K562 (cell line): ENCODE results near the gene CHD5. TPM values are rescaled to one million over a fixed set of nuclear protein-coding genes. Genes with fewer than 3 reads are reported as not detected.

Source experiments
- CBX3 ChIP-seq, 2 experiments: IDR thresholded peaks; 1 replicate in 1 of 2; 2 replicates in 1 of 2; pipeline ENCODE4 v1.6.1; 2012; ENCODE audit warnings: inconsistent platforms in 2 of 2, low read length in 2 of 2, borderline replicate concordance in 1 of 2, control low read depth in 1 of 2
- DPF2 ChIP-seq: fragments of 450-650 bp; IDR thresholded peaks from 2 replicates; pipeline ENCODE4 v1.6.1; 2016
- ETV1 ChIP-seq: fragments of 450-650 bp; conservative IDR thresholded peaks from 2 replicates; pipeline ENCODE4 v1.6.1; 2016; ENCODE audit warnings: missing genetic modification characterization, control low read depth, low read depth, missing compliant biosample characterization
- SP1 ChIP-seq: sonication (generic); formaldehyde crosslinking; IDR thresholded peaks from 2 replicates; pipeline ENCODE4 v1.8.1; 2022; ENCODE audit warnings: mild to moderate bottlenecking, missing genetic modification reagents
- ZBTB40 ChIP-seq, 2 experiments: fragments of 450-650 bp in 1 of 2; sonication (generic) in 1 of 2; formaldehyde crosslinking in 1 of 2; IDR thresholded peaks; 2 replicates each; pipeline versions ENCODE4 v1.7.1 to v1.9.0; 2016 to 2022; ENCODE audit warnings: inconsistent platforms in 1 of 2, mild to moderate bottlenecking in 1 of 2, missing genetic modification reagents in 1 of 2
- polyA plus RNA-seq, 8 experiments: library from polyadenylated mRNA; depleted of rRNA in 4 of 8; stranded (reverse) in 5 of 8; unstranded in 3 of 8; fragments of >200 nt; fragmentation: Nextera tagmentation in 2 of 8; fragmentation: Illumina TruSeq in 1 of 8; extraction: Ambion mirVana in 2 of 8; extraction: Trizol in 1 of 8; gene quantifications; 2 replicates each; pipeline versions ENCODE4 v1.2.1 to v1.2.3, GENCODE V29; 2011 to 2014; ENCODE audit warnings: inconsistent platforms in 1 of 8, missing spikeins in 1 of 8
- total RNA-seq, 7 experiments: library from RNA; depleted of rRNA in 6 of 7; stranded (reverse); fragments of >200 nt in 6 of 7; fragmentation: Illumina TruSeq in 2 of 7; extraction: Trizol in 2 of 7; gene quantifications; 2 replicates each; pipeline versions ENCODE4 v1.2.1 to v1.2.3, GENCODE V29; 2011 to 2021; ENCODE audit warnings: low replicate concordance in 1 of 7
- TF ChIP-seq, protein P1 (sequence below): fragments of 250-450 bp; sonication (Bioruptor Pico); IDR thresholded peaks from 2 replicates; pipeline ENCODE4 v1.5.0; 2021; ENCODE audit warnings: mild to moderate bottlenecking, borderline replicate concordance

CHD5 gene
- total and polyA plus RNA-seq, 9 of the 15 experiments (the other 6 are each of a cell fraction or from before 2014, with no cell fraction given), result 0.03 to 0.52 (median 0.11) TPM; not detected in 2

DNA sequence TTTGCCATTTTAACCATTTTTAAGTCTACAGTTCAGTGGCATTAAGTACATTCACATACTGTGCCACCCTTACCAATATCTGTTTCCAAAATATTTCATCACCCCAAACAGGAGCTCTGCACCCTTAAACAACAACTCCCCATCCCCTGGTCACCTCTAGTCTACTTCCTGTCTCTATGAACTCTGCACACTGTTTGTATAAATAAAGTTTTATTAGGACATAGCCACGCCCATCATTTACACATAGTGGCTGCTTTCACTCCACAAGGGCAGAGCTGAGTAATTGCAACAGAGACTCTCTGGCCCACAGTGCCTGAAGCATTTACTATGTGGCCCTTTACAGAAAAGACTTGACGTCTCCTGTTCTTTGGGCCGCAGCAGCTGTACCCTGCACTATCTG is 104.4 kb downstream of the CHD5 start (continued):
- TF ChIP-seq ETV1 (tag) (peak; percentile 54; the same call in 1 of the 2 replicates), DPF2 (peak; percentile 15; the same call in 1 of the 2 replicates), SP1 (CRISPR knock-in tag) (peak; percentile 94), ZBTB40 (IDR thresholded peaks at IDR 0.05) (peak; percentile 100), ZBTB40 (CRISPR knock-in tag; IDR thresholded peaks at IDR 0.05) (peak; percentile 99), CBX3 (IDR thresholded peaks at IDR 0.05; ENCODE audit: borderline replicate concordance in 1 of 2, low read length in 2 of 2) (peak in 1 of 2 experiments; percentile 42; a peak in 1 of 3 replicates)
- TF ChIP-seq, protein P1, sequence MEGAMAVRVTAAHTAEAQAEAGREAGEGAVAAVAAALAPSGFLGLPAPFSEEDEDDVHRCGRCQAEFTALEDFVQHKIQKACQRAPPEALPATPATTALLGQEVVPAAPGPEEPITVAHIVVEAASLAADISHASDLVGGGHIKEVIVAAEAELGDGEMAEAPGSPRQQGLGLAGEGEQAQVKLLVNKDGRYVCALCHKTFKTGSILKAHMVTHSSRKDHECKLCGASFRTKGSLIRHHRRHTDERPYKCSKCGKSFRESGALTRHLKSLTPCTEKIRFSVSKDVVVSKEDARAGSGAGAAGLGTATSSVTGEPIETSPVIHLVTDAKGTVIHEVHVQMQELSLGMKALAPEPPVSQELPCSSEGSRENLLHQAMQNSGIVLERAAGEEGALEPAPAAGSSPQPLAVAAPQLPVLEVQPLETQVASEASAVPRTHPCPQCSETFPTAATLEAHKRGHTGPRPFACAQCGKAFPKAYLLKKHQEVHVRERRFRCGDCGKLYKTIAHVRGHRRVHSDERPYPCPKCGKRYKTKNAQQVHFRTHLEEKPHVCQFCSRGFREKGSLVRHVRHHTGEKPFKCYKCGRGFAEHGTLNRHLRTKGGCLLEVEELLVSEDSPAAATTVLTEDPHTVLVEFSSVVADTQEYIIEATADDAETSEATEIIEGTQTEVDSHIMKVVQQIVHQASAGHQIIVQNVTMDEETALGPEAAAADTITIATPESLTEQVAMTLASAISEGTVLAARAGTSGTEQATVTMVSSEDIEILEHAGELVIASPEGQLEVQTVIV (CRISPR knock-in tag), result no peak
- TF ChIP-seq, all 486 proteins: peak for 17
